IMR-90 (cell line): ENCODE results near the gene KRT7. TPM values are rescaled to one million over a fixed set of nuclear protein-coding genes. Genes with fewer than 3 reads are reported as not detected.

ENCODE experiments used
- ATAC-seq: fragments of 200-7000 bp; cut with Tn5 transposase; 2 replicates; pipeline ENCODE4 v1.9.1; 2020; ENCODE audit warnings: low read depth, mild to moderate bottlenecking, moderate library complexity
- BruUV-seq: library from RNA; stranded (reverse); fragments of 400-500 nt; replicated peaks from 2 replicates; lab custom pipeline; 2021; lab: Mats Ljungman, UMichigan
- CTCF ChIA-PET: fragments of 300-600 bp; formaldehyde crosslinking; extraction: SDS; loops from one replicate; lab custom pipeline; 2021; ENCODE audit warnings: antibody characterized with exemption; lab: Yijun Ruan, JAX
- POLR2A ChIA-PET: fragments of 300-600 bp; sonication (Branson Sonifier 250); formaldehyde crosslinking; loops from one replicate; lab custom pipeline; 2022; ENCODE audit warnings: antibody characterized with exemption; ENCODE audit not compliant: unreplicated experiment; lab: Charles Lee
- DNase-seq: peaks from one replicate; pipeline ENCODE4 v3.0.0; 2013
- H2AFZ ChIP-seq: replicated peaks from 2 replicates; pipeline ENCODE3; 2013; ENCODE audit warnings: low read length, mild to moderate bottlenecking; ENCODE audit not compliant: poor library complexity
- H2AK5ac ChIP-seq: 2 replicates; pipeline ENCODE4 v1.6.1; 2013; ENCODE audit warnings: low read depth, low read length, inconsistent platforms
- H2AK9ac ChIP-seq: replicated peaks from 2 replicates; pipeline ENCODE3; 2013; ENCODE audit warnings: mild to moderate bottlenecking, low read depth, low read length, moderate library complexity; ENCODE audit not compliant: poor library complexity
- H2BK120ac ChIP-seq: 2 replicates; pipeline ENCODE4 v1.6.1; 2013; ENCODE audit warnings: low read depth, low read length, inconsistent platforms
- H2BK15ac ChIP-seq: 3 replicates; pipeline ENCODE4 v1.6.1; 2013; ENCODE audit warnings: low read depth, low read length, inconsistent platforms
- H2BK20ac ChIP-seq: 2 replicates; pipeline ENCODE4 v1.6.1; 2013; ENCODE audit warnings: low read depth, mild to moderate bottlenecking, inconsistent platforms, low read length, moderate library complexity
- H2BK5ac ChIP-seq: 2 replicates; pipeline ENCODE4 v1.6.1; 2013; ENCODE audit warnings: mild to moderate bottlenecking, low read depth, low read length, inconsistent platforms; ENCODE audit not compliant: poor library complexity, severe bottlenecking
- H3K14ac ChIP-seq: replicated peaks from 2 replicates; pipeline ENCODE4 v1.6.1; 2013; ENCODE audit warnings: low read depth, low read length, inconsistent platforms
- H3K18ac ChIP-seq: 2 replicates; pipeline ENCODE4 v1.6.1; 2013; ENCODE audit warnings: low read depth, low read length, control low read depth
- H3K23ac ChIP-seq: 2 replicates; pipeline ENCODE4 v1.6.1; 2013; ENCODE audit warnings: low read depth, low read length, inconsistent platforms
- H3K27ac ChIP-seq: 2 replicates; pipeline ENCODE4 v1.5.1; 2013; ENCODE audit warnings: mild to moderate bottlenecking, control low read depth, low read length; ENCODE audit not compliant: insufficient read depth
- H3K27me3 ChIP-seq: 2 replicates; pipeline ENCODE4 v1.6.1; 2013; ENCODE audit warnings: low read length; ENCODE audit not compliant: control insufficient read depth, insufficient read depth
- H3K36me3 ChIP-seq: 2 replicates; pipeline ENCODE4 v1.6.1; 2013; ENCODE audit warnings: low read length, mixed read lengths; ENCODE audit not compliant: control insufficient read depth, insufficient read depth
- H3K4ac ChIP-seq: 2 replicates; pipeline ENCODE4 v1.6.1; 2013; ENCODE audit warnings: low read depth, low read length, inconsistent platforms
- H3K4me1 ChIP-seq: 2 replicates; pipeline ENCODE4 v1.6.1; 2013; ENCODE audit warnings: low read length, mixed read lengths; ENCODE audit not compliant: control insufficient read depth, insufficient read depth
- H3K4me2 ChIP-seq: 2 replicates; pipeline ENCODE4 v1.6.1; 2013; ENCODE audit warnings: low read depth, mild to moderate bottlenecking, control low read depth, low read length, moderate library complexity
- H3K4me3 ChIP-seq: 2 replicates; pipeline ENCODE4 v1.5.1; 2013; ENCODE audit warnings: low read depth, mild to moderate bottlenecking, control low read depth, low read length, moderate library complexity; ENCODE audit not compliant: insufficient read depth
- H3K56ac ChIP-seq: 2 replicates; pipeline ENCODE4 v1.6.1; 2013; ENCODE audit warnings: low read length, inconsistent platforms; ENCODE audit not compliant: insufficient read depth; ENCODE audit errors: extremely low read depth
- H3K79me1 ChIP-seq, 2 experiments: 2 replicates each; pipeline ENCODE4 v1.6.1; 2013; ENCODE audit warnings: low read length in 2 of 2, inconsistent platforms in 1 of 2, low read depth in 1 of 2
- H3K9ac ChIP-seq: 2 replicates; pipeline ENCODE4 v1.6.1; 2013; ENCODE audit warnings: low read depth, low read length, control low read depth
- H3K9me1 ChIP-seq: 2 replicates; pipeline ENCODE4 v1.6.1; 2013; ENCODE audit warnings: low read length, inconsistent platforms; ENCODE audit not compliant: insufficient read depth
- H3K9me3 ChIP-seq: 2 replicates; pipeline ENCODE4 v1.6.1; 2013; ENCODE audit warnings: low read length; ENCODE audit not compliant: control insufficient read depth, insufficient read depth
- H4K20me1 ChIP-seq: 2 replicates; pipeline ENCODE4 v1.6.1; 2013; ENCODE audit warnings: low read length, inconsistent platforms; ENCODE audit not compliant: insufficient read depth
- H4K5ac ChIP-seq: 2 replicates; pipeline ENCODE4 v1.6.1; 2013; ENCODE audit warnings: mild to moderate bottlenecking, low read depth, low read length, control low read depth
- H4K8ac ChIP-seq, 2 experiments: 2 replicates each; pipeline ENCODE4 v1.6.1; 2013; ENCODE audit warnings: low read depth in 2 of 2, low read length in 2 of 2, control low read depth in 1 of 2, inconsistent platforms in 1 of 2
- H4K91ac ChIP-seq: 2 replicates; pipeline ENCODE4 v1.6.1; 2013; ENCODE audit warnings: low read depth, low read length, inconsistent platforms; ENCODE audit not compliant: insufficient read depth
- BHLHE40 ChIP-seq: fragments of 150-350 bp; IDR thresholded peaks from 2 replicates; pipeline ENCODE4 v1.6.1; 2016; ENCODE audit warnings: mild to moderate bottlenecking, low read depth, low read length
- CHD1 ChIP-seq: IDR thresholded peaks from 2 replicates; pipeline ENCODE4 v1.6.1; 2012; ENCODE audit warnings: low read depth, low read length, improper control_type of control experiment
- POLR2A ChIP-seq: IDR thresholded peaks from 2 replicates; pipeline ENCODE4 v1.6.1; 2012; ENCODE audit warnings: mild to moderate bottlenecking, low read depth, low read length
- RAD21 ChIP-seq: IDR thresholded peaks from 2 replicates; pipeline ENCODE4 v1.6.1; 2012; ENCODE audit warnings: low read length, improper control_type of control experiment
- RCOR1 ChIP-seq: IDR thresholded peaks from 2 replicates; pipeline ENCODE4 v1.6.1; 2012; ENCODE audit warnings: mild to moderate bottlenecking, low read length, improper control_type of control experiment; ENCODE audit not compliant: insufficient replicate concordance
- SMC3 ChIP-seq: fragments of 150-350 bp; IDR thresholded peaks from 2 replicates; pipeline ENCODE4 v1.6.1; 2016; ENCODE audit warnings: low read depth, mild to moderate bottlenecking, antibody characterized with exemption, low read length, moderate library complexity
- WGBS, 2 experiments: methylation state at CpG; one replicate each; pipeline versions ENCODE4 v1.1.5 to v1.1.7; 2013; ENCODE audit warnings: missing lambda C conversion rate in 2 of 2; ENCODE audit not compliant: insufficient read length in 1 of 2; ENCODE audit errors: extremely low coverage in 2 of 2; 5-methylcytosine and 5-hydroxymethylcytosine counted together
- dilution Hi-C: fragments of 300-500 bp; cut with HindIII; formaldehyde crosslinking; loops from one replicate; pipeline ENCODE4 v1.14.3; 2018; ENCODE audit warnings: low sequenced_read_pairs; ENCODE audit not compliant: unreplicated experiment
- in situ Hi-C: fragments of 300-500 bp; cut with MboI; formaldehyde crosslinking; loops from 3 replicates; pipeline ENCODE4 v1.14.3; 2019; ENCODE audit warnings: low sequenced_read_pairs, inconsistent platforms, mixed read lengths
- intact Hi-C: fragments of 100-400 bp; cut with micrococcal nuclease; formaldehyde crosslinking; loops from 2 replicates; pipeline ENCODE4 v1.10.0; 2022
- polyA plus RNA-seq, 3 experiments: library from polyadenylated mRNA; depleted of rRNA; stranded (reverse); fragments of >200 nt; gene quantifications; 2 replicates each; pipeline ENCODE4 v1.2.3, GENCODE V29; 2012; ENCODE audit warnings: low replicate concordance in 1 of 3
- total RNA-seq: library from RNA; depleted of rRNA; stranded (reverse); fragments of >200 nt; gene quantifications from 2 replicates; pipeline ENCODE4 v1.2.3, GENCODE V29; 2012
- TF ChIP-seq, protein P1 (sequence below): fragments of 150-350 bp; IDR thresholded peaks from 2 replicates; pipeline ENCODE4 v1.6.1; 2017; ENCODE audit warnings: mild to moderate bottlenecking, antibody characterized with exemption, low read length, low read depth

Gene KRT7
- total and polyA plus RNA-seq, 2 of the 4 experiments (the other 2 are of a cell fraction) = 0.54 to 1.7 TPM

DNA sequence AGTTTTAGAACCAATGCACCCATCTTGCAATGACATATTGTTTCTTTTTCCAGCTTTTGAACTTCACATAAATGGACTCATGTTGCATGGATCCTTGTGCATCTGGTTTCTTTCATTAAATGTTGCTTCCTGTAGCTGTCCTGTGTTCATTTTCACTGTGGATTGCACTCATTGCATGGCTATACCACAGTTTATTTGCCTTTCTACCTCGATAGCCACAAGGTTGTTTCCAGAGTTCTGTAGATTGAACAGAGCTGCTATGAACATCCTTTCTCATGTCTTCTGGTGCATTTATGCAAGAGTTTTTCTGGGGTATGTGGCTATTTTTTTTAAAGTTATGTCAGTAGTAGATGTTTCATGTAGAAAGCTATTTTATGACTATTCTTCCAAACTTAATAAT, 61.8 kb downstream of the KRT7 start:
- H3K18ac ChIP-seq = no peak overlapping the region
- no peak overlapping the region for H4K5ac ChIP-seq
- H3K9me1 ChIP-seq = no peaks in the 10 kb centered on the region
- H2AK9ac ChIP-seq = no peak overlapping the region
- no peak overlapping the region for H2BK5ac ChIP-seq
- H4K8ac ChIP-seq = no peak overlapping the region
- H3K36me3 ChIP-seq = no peaks in the 10 kb centered on the region
- no TSS peak for BruUV-seq
- H3K23ac ChIP-seq = no peak overlapping the region
- H3K27me3 ChIP-seq = peaks cover 42% of the 10 kb centered on the region
- H2BK15ac ChIP-seq = no peak overlapping the region
- no peak overlapping the region for H3K4ac ChIP-seq
- WGBS, 2 experiments = no CpG with 5 or more reads among the region's 1 CpG
- ATAC-seq = no peak
- TF ChIP-seq SMC3 (no peak), BHLHE40 (no peak), POLR2A (no peak), RCOR1 (no peak), RAD21 (no peak), CHD1 (no peak)
- TF ChIP-seq, protein P1, sequence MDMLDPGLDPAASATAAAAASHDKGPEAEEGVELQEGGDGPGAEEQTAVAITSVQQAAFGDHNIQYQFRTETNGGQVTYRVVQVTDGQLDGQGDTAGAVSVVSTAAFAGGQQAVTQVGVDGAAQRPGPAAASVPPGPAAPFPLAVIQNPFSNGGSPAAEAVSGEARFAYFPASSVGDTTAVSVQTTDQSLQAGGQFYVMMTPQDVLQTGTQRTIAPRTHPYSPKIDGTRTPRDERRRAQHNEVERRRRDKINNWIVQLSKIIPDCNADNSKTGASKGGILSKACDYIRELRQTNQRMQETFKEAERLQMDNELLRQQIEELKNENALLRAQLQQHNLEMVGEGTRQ = no peak
- no peak overlapping the region for H2BK120ac ChIP-seq
- H3K9ac ChIP-seq = no peak overlapping the region
- ChIA-PET POLR2A (no interaction called here), CTCF (interaction anchor here (1.2 to 2.0 kb wide), 2 partner anchors 12 to 15 kb away, joined by 5 to 9 read pairs; no protein-coding TSS in a partner anchor)
- in situ Hi-C loops (no loop called here), intact Hi-C loops (no loop called here), dilution Hi-C loops (no loop called here)
- no peak overlapping the region for H3K56ac ChIP-seq
- no peak overlapping the region for H4K91ac ChIP-seq
- no peak overlapping the region for H3K27ac ChIP-seq
- H2AK5ac ChIP-seq = no peak overlapping the region
- H3K4me2 ChIP-seq = no peak overlapping the region
- 0 out of 2 replicates have a peak, but pooled peaks cover 2% of the 10 kb centered on the region for H3K9me3 ChIP-seq
- no peak overlapping the region for H3K14ac ChIP-seq
- H3K4me3 ChIP-seq = no peak overlapping the region
- no peaks in the 10 kb centered on the region for H3K4me1 ChIP-seq
- DNase-seq = no peak
- no peak overlapping the region for H2AFZ ChIP-seq
- no peaks in the 10 kb centered on the region for H4K20me1 ChIP-seq
- H3K79me1 ChIP-seq = no peaks in the 10 kb centered on the region
- no peak overlapping the region for H2BK20ac ChIP-seq
